Measurements from ENCODE around the gene HSPA8. TPM values are rescaled to one million over a fixed set of nuclear protein-coding genes. Genes with fewer than 3 reads are reported as not detected.

The HSPA8 gene
- total and polyA plus RNA-seq, 3 experiments from 2014 or later = 1,494 to 4,236 (median 3,972) TPM

DNA sequence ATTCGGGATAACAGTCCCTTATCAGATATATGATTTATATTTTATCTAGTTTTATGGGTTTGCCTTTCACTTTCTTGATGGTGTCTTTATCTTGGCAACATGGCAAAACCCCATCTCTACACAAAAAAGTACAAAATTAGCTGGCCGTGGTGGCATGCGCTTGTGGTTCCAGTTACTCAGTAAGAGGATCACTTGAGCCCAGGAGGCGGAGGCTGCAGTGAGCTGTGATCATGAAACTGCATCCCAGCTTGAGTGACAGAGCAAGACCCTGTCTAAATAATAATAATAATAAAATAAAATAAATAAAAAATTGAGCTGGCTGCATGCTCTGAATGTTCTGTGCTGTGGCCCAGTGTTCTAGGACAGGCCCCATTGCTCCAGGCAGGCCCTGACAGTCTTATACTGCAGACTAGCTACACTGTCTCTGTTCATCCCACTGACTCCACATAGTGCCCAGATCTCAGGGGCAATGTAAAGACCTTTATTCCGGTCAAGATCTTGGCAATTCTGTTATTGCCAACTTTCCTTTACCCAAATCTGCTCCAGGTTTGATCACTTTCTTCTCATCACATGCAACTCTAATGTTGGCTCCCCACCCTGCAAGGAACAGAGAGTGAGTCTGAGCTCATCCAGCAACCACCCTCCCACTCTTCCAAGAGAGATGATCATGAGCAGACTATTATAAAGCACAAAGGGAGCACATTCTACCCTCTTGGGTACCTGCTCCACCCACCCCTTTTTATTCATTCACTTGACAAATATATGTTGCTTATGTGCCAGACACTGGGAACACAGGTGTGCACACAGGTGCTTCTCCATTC lies 8.8 kb downstream of the HSPA8 start:
- Mint-ChIP-seq H3K27me3 (no peaks in the 10 kb centered on the region), H3K27ac (peak overlapping the region in 3 of 8 donors; percentile 19 to 73 (median 70)), H3K36me3 (peaks cover 11 to 55% (median 27%) of the 10 kb centered on the region in 3 donors), H3K9me3 (no peaks in the 10 kb centered on the region), H3K4me3 (peak overlapping the region in 1 of 7 donors; percentile 25), H3K4me1 (peaks cover 45 to 53% (median 48%) of the 10 kb centered on the region in 3 donors)
- H3K27ac ChIP-seq (ENCODE audit: low read depth, low read length) = no peak overlapping the region
- ChIA-PET POLR2A (interaction anchor here (0.5 to 1.8 kb wide), 3 partner anchors 9 to 379 kb away, joined by 3 to 23 read pairs (median 4); partner anchors contain the start of gene HSPA8), CTCF (interaction anchor here (0.8 to 14.6 kb wide), 18 partner anchors 9 to 257 kb away, joined by 3 to 184 read pairs (median 9); partner anchors contain the start of gene HSPA8)
- H3K27me3 ChIP-seq (ENCODE audit: insufficient read depth, low read length, poor library complexity, severe bottlenecking) = no peaks in the 10 kb centered on the region
- DNase-seq = no peak
- H3K36me3 ChIP-seq (ENCODE audit: insufficient read depth, low read length) = peaks cover 24% of the 10 kb centered on the region
- no peaks in the 10 kb centered on the region for H3K9me3 ChIP-seq (ENCODE audit: low read length)
- peaks cover 39% of the 10 kb centered on the region for H3K4me1 ChIP-seq (ENCODE audit: insufficient read depth, low read length)
- no peak overlapping the region for H3K4me3 ChIP-seq (ENCODE audit: low read length)

DNA sequence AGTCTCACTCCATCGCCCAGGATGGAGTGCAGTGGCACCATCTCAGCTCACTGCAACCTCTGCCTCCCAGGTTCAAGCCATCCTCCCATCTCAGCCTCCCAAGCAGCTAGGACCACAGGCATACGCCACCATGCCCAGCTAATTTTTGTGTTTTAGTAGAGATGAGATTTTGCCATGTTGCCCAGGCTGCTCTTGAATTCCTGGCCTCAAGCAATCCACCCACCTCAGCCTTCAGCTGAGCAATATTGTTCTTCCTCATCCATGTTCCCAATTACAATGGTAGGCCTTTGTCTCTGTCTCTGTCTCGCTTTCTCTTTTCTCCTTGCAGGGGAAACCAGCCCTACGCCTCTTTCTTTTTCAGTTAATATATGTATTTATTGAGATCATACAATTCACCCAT lies 10.3 kb downstream of the HSPA8 start:
- peaks cover 30 to 38% (median 34%) of the 10 kb centered on the region in 3 donors for H3K4me1 Mint-ChIP-seq
- no peaks in the 10 kb centered on the region for H3K9me3 Mint-ChIP-seq
- H3K27me3 Mint-ChIP-seq = no peaks in the 10 kb centered on the region
- peaks cover 24% of the 10 kb centered on the region for H3K4me1 ChIP-seq (ENCODE audit: insufficient read depth, low read length)
- peaks cover 10% of the 10 kb centered on the region for H3K36me3 ChIP-seq (ENCODE audit: insufficient read depth, low read length)
- ChIA-PET POLR2A (no interaction called here), CTCF (interaction anchor here (7.4 kb wide), 1 partner anchor 55 kb away, joined by 110 read pairs; no protein-coding TSS in a partner anchor)
- no peak overlapping the region for H3K4me3 Mint-ChIP-seq
- H3K27ac ChIP-seq (ENCODE audit: low read depth, low read length) = no peak overlapping the region
- no peak for DNase-seq
- H3K9me3 ChIP-seq (ENCODE audit: low read length) = no peaks in the 10 kb centered on the region
- peak overlapping the region in 1 of 8 donors; percentile 9 for H3K27ac Mint-ChIP-seq
- H3K27me3 ChIP-seq (ENCODE audit: insufficient read depth, low read length, poor library complexity, severe bottlenecking) = no peaks in the 10 kb centered on the region
- H3K4me3 ChIP-seq (ENCODE audit: low read length) = no peak overlapping the region
- H3K36me3 Mint-ChIP-seq = peaks cover 0 to 40% (median 15%) of the 10 kb centered on the region in 3 donors

GRCh38 chr11:123051146-123051545 lies 10.8 kb downstream of the HSPA8 start:
- POLR2A ChIA-PET = no interaction called here
- peaks cover 19% of the 10 kb centered on the region for H3K4me1 ChIP-seq (ENCODE audit: insufficient read depth, low read length)
- H3K4me3 ChIP-seq (ENCODE audit: low read length) = no peak overlapping the region
- peaks cover 5% of the 10 kb centered on the region for H3K36me3 ChIP-seq (ENCODE audit: insufficient read depth, low read length)
- H3K27ac Mint-ChIP-seq = peak overlapping the region in 2 of 8 donors; percentile 9 to 15
- peaks cover 0 to 35% (median 13%) of the 10 kb centered on the region in 3 donors for H3K36me3 Mint-ChIP-seq
- CTCF ChIA-PET = interaction anchor here (7.4 kb wide), 1 partner anchor 56 kb away, joined by 110 read pairs; no protein-coding TSS in a partner anchor
- H3K9me3 Mint-ChIP-seq = no peaks in the 10 kb centered on the region
- H3K4me3 Mint-ChIP-seq = no peak overlapping the region
- no peak overlapping the region for H3K27ac ChIP-seq (ENCODE audit: low read depth, low read length)
- H3K27me3 Mint-ChIP-seq = no peaks in the 10 kb centered on the region
- DNase-seq = no peak
- no peaks in the 10 kb centered on the region for H3K9me3 ChIP-seq (ENCODE audit: low read length)
- peaks cover 25 to 33% (median 29%) of the 10 kb centered on the region in 3 donors for H3K4me1 Mint-ChIP-seq
- no peaks in the 10 kb centered on the region for H3K27me3 ChIP-seq (ENCODE audit: insufficient read depth, low read length, poor library complexity, severe bottlenecking)

DNA sequence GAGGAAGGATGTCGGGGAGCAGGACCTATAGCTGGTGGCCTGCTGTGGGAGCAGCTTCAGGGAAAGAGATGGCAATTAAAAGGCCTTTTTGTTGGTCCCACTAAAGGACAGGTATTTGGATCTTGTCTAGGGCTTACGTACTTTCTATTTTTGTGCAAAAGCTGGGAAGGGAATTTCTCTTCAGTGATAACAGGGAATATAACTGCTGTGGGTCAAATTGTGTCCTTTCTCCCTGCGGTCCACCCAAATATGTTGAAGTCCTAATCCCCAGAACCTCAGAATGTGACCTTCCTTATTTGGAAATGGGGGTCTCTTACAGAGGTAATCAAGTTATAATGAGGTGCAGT lies 14.0 kb downstream of the HSPA8 start:
- Mint-ChIP-seq H3K4me3 (no peak overlapping the region), H3K36me3 (peaks cover 0 to 8% (median 3%) of the 10 kb centered on the region in 3 donors), H3K9me3 (no peaks in the 10 kb centered on the region), H3K27ac (no peak overlapping the region), H3K4me1 (peaks cover 0 to 4% (median 0%) of the 10 kb centered on the region in 3 donors), H3K27me3 (no peaks in the 10 kb centered on the region)
- Histone ChIP-seq H3K27me3 (ENCODE audit: insufficient read depth, low read length, poor library complexity, severe bottlenecking) (no peaks in the 10 kb centered on the region), H3K9me3 (ENCODE audit: low read length) (no peaks in the 10 kb centered on the region), H3K4me1 (ENCODE audit: insufficient read depth, low read length) (no peaks in the 10 kb centered on the region), H3K27ac (ENCODE audit: low read depth, low read length) (no peak overlapping the region), H3K36me3 (ENCODE audit: insufficient read depth, low read length) (no peaks in the 10 kb centered on the region), H3K4me3 (ENCODE audit: low read length) (no peak overlapping the region)
- CTCF ChIA-PET = interaction anchor here (1.0 to 2.2 kb wide), 5 partner anchors 9 to 184 kb away, joined by 3 to 8 read pairs (median 3); no protein-coding TSS in a partner anchor
- DNase-seq = no peak
- POLR2A ChIA-PET = interaction anchor here (1.2 kb wide), 1 partner anchor 9 kb away, joined by 3 read pairs; no protein-coding TSS in a partner anchor

GRCh38 chr11:123047266-123047946 lies 14.5 kb downstream of the HSPA8 start:
- no peak overlapping the region for H3K27ac ChIP-seq (ENCODE audit: low read depth, low read length)
- H3K4me1 ChIP-seq (ENCODE audit: insufficient read depth, low read length) = no peaks in the 10 kb centered on the region
- Mint-ChIP-seq H3K36me3 (peaks cover 0 to 4% (median 3%) of the 10 kb centered on the region in 3 donors), H3K27ac (peak overlapping the region in 1 of 8 donors; percentile 93), H3K4me1 (peaks cover 0 to 4% (median 0%) of the 10 kb centered on the region in 3 donors), H3K9me3 (no peaks in the 10 kb centered on the region), H3K27me3 (no peaks in the 10 kb centered on the region), H3K4me3 (no peak overlapping the region)
- no peak overlapping the region for H3K4me3 ChIP-seq (ENCODE audit: low read length)
- H3K27me3 ChIP-seq (ENCODE audit: insufficient read depth, low read length, poor library complexity, severe bottlenecking) = no peaks in the 10 kb centered on the region
- DNase-seq = no peak
- no peaks in the 10 kb centered on the region for H3K36me3 ChIP-seq (ENCODE audit: insufficient read depth, low read length)
- POLR2A ChIA-PET = no interaction called here
- no peaks in the 10 kb centered on the region for H3K9me3 ChIP-seq (ENCODE audit: low read length)
- CTCF ChIA-PET = interaction anchor here (1.0 to 2.2 kb wide), 4 partner anchors 9 to 183 kb away, joined by 3 to 8 read pairs (median 5); no protein-coding TSS in a partner anchor

GRCh38 chr11:123046473-123047259 lies 15.3 kb downstream of the HSPA8 start:
- Mint-ChIP-seq H3K4me3 (no peak overlapping the region), H3K27ac (peak overlapping the region in 2 of 8 donors; percentile 72 to 93), H3K27me3 (no peaks in the 10 kb centered on the region), H3K9me3 (no peaks in the 10 kb centered on the region), H3K4me1 (no peaks in the 10 kb centered on the region), H3K36me3 (no peaks in the 10 kb centered on the region)
- Histone ChIP-seq H3K4me1 (ENCODE audit: insufficient read depth, low read length) (no peaks in the 10 kb centered on the region), H3K9me3 (ENCODE audit: low read length) (no peaks in the 10 kb centered on the region), H3K27ac (ENCODE audit: low read depth, low read length) (no peak overlapping the region), H3K36me3 (ENCODE audit: insufficient read depth, low read length) (no peaks in the 10 kb centered on the region), H3K4me3 (ENCODE audit: low read length) (no peak overlapping the region), H3K27me3 (ENCODE audit: insufficient read depth, low read length, poor library complexity, severe bottlenecking) (no peaks in the 10 kb centered on the region)
- no peak for DNase-seq
- ChIA-PET CTCF (interaction anchor here (1.7 to 2.2 kb wide), 3 partner anchors 10 to 183 kb away, joined by 3 to 8 read pairs (median 7); no protein-coding TSS in a partner anchor), POLR2A (no interaction called here)

DNA sequence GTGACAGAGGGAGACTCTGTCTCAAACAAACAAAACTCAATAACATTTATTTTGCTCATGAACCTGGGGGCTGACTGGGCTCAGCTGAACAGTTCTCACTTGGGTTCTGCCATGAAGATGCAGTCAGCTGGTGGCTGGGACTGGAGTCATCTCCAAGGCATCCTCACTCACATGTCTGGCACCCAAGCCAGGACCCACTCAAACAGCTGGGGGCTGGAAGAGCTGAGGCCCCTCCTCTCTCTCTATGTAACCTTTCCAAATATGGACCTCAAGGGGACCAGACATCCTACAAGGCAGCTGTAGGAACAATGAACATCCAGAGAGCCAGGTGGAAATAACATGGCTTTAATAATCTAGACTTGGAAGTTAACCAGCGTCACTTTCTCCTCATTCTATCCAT lies 16.8 kb downstream of the HSPA8 start:
- H3K27me3 Mint-ChIP-seq = no peaks in the 10 kb centered on the region
- H3K9me3 Mint-ChIP-seq = no peaks in the 10 kb centered on the region
- H3K9me3 ChIP-seq (ENCODE audit: low read length) = no peaks in the 10 kb centered on the region
- ChIA-PET CTCF (interaction anchor here (0.7 to 3.0 kb wide), 4 partner anchors 9 to 24 kb away, joined by 3 to 19 read pairs (median 4); partner anchors contain the start of gene HSPA8), POLR2A (no interaction called here)
- no peak overlapping the region for H3K27ac Mint-ChIP-seq
- no peak overlapping the region for H3K4me3 Mint-ChIP-seq
- H3K4me1 ChIP-seq (ENCODE audit: insufficient read depth, low read length) = no peaks in the 10 kb centered on the region
- H3K27me3 ChIP-seq (ENCODE audit: insufficient read depth, low read length, poor library complexity, severe bottlenecking) = no peaks in the 10 kb centered on the region
- no peak overlapping the region for H3K4me3 ChIP-seq (ENCODE audit: low read length)
- H3K36me3 ChIP-seq (ENCODE audit: insufficient read depth, low read length) = no peaks in the 10 kb centered on the region
- no peaks in the 10 kb centered on the region for H3K36me3 Mint-ChIP-seq
- no peak for DNase-seq
- no peak overlapping the region for H3K27ac ChIP-seq (ENCODE audit: low read depth, low read length)
- H3K4me1 Mint-ChIP-seq = no peaks in the 10 kb centered on the region

All from CD8-positive, alpha-beta memory T cell (primary cell).